ENCODE measurements around the gene FOXL3. TPM values are rescaled to one million over a fixed set of nuclear protein-coding genes. Genes with fewer than 3 reads are reported as not detected.

FOXL3 gene
- total RNA-seq, 1 experiment from 2014 or later = not detected

- Mint-ChIP-seq H3K9me3 (ENCODE audit: unreplicated experiment) (peaks cover 6% of the 10 kb centered on the region), H3K27ac (ENCODE audit: low read depth, unreplicated experiment) (no peak overlapping the region), H3K4me1 (ENCODE audit: insufficient read depth, unreplicated experiment) (no peaks in the 10 kb centered on the region), H3K4me3 (ENCODE audit: unreplicated experiment) (no peak overlapping the region), H3K27me3 (ENCODE audit: insufficient read depth, unreplicated experiment) (peaks cover 15% of the 10 kb centered on the region), H3K36me3 (ENCODE audit: insufficient read depth, unreplicated experiment) (no peaks in the 10 kb centered on the region)
- no peak for TF ChIP-seq CTCF (IDR thresholded peaks at IDR 0.05; ENCODE audit: unreplicated experiment)
- intact Hi-C loops (cut with micrococcal nuclease) = loop anchor here (10.0 kb wide), 1 partner anchor 545 kb away; the partner anchor contains the start of gene GET4
- CTCF ChIA-PET = interaction anchor here (1.0 to 1.1 kb wide), 2 partner anchors 403 to 424 kb away, joined by 3 read pairs; no protein-coding TSS in a partner anchor
- no peak for DNase-seq (ENCODE audit: unreplicated experiment)
- no TSS peak for BruUV-seq (replicated peaks)
- POLR2A ChIA-PET = no interaction called here
Observed at GRCh38 chr7:329691-330281, 39.8 kb downstream of the FOXL3 start.

- intact Hi-C loops (cut with micrococcal nuclease) = no loop called here
Observed at GRCh38 chr7:330511-331230, 40.7 kb downstream of the FOXL3 start.

GRCh38 chr7:332020-332517, 42.1 kb downstream of the FOXL3 start:
- no peak overlapping the region for H3K4me3 Mint-ChIP-seq (ENCODE audit: unreplicated experiment)
- CTCF ChIA-PET = interaction anchor here (0.6 to 2.8 kb wide), 8 partner anchors 9 to 403 kb away, joined by 3 to 28 read pairs (median 3); no protein-coding TSS in a partner anchor

More at GRCh38 chr7:330511-331230, 40.7 kb downstream of the FOXL3 start:
- Mint-ChIP-seq H3K9me3 (ENCODE audit: unreplicated experiment) (peaks cover 11% of the 10 kb centered on the region), H3K36me3 (ENCODE audit: insufficient read depth, unreplicated experiment) (no peaks in the 10 kb centered on the region), H3K4me1 (ENCODE audit: insufficient read depth, unreplicated experiment) (no peaks in the 10 kb centered on the region), H3K4me3 (ENCODE audit: unreplicated experiment) (no peak overlapping the region), H3K27me3 (ENCODE audit: insufficient read depth, unreplicated experiment) (peaks cover 15% of the 10 kb centered on the region), H3K27ac (ENCODE audit: low read depth, unreplicated experiment) (no peak overlapping the region)
- ChIA-PET POLR2A (no interaction called here), CTCF (interaction anchor here (1.2 to 2.8 kb wide), 2 partner anchors 10 to 401 kb away, joined by 3 to 28 read pairs; no protein-coding TSS in a partner anchor)
- no TSS peak for BruUV-seq (replicated peaks)
- TF ChIP-seq CTCF (IDR thresholded peaks at IDR 0.05; ENCODE audit: unreplicated experiment) = no peak
- DNase-seq (ENCODE audit: unreplicated experiment) = no peak

More at GRCh38 chr7:332020-332517, 42.1 kb downstream of the FOXL3 start:
- no peak overlapping the region for H3K27ac Mint-ChIP-seq (ENCODE audit: low read depth, unreplicated experiment)
- intact Hi-C loops (cut with micrococcal nuclease) = loop anchor here (1.0 to 2.0 kb wide), 3 partner anchors 187 to 442 kb away; partner anchors contain the start of gene PDGFA
- no peaks in the 10 kb centered on the region for H3K4me1 Mint-ChIP-seq (ENCODE audit: insufficient read depth, unreplicated experiment)
- H3K36me3 Mint-ChIP-seq (ENCODE audit: insufficient read depth, unreplicated experiment) = no peaks in the 10 kb centered on the region
- DNase-seq (ENCODE audit: unreplicated experiment) = no peak
- TF ChIP-seq CTCF (IDR thresholded peaks at IDR 0.05; ENCODE audit: unreplicated experiment) = no peak
- POLR2A ChIA-PET = no interaction called here
- peaks cover 11% of the 10 kb centered on the region for H3K9me3 Mint-ChIP-seq (ENCODE audit: unreplicated experiment)
- BruUV-seq (replicated peaks) = no TSS peak
- H3K27me3 Mint-ChIP-seq (ENCODE audit: insufficient read depth, unreplicated experiment) = peaks cover 15% of the 10 kb centered on the region
